ENCODE results near the gene NEO1.
A peak's percentile ranks its signal among the peaks of the same experiment; 100 is the strongest.

NEO1 gene

GRCh38 chr15:73273181-73274002, 221.1 kb downstream of the NEO1 start:
- no peak overlapping the region for H2AFZ ChIP-seq (ENCODE audit: low read length)
- H3K79me2 ChIP-seq (ENCODE audit: low read length): no peaks in the 10 kb centered on the region
- peak; percentile 53 for DNase-seq
- H3F3A ChIP-seq (ENCODE audit: insufficient read depth, low read length): no peaks in the 10 kb centered on the region
- no peaks in the 10 kb centered on the region for H3K36me3 ChIP-seq (replicated peaks; ENCODE audit: insufficient read depth, low read length)
- no peak overlapping the region for H3K4me3 ChIP-seq (ENCODE audit: low read length)
- no peak overlapping the region for H3K4me2 ChIP-seq (ENCODE audit: low read depth, low read length)
- TF ChIP-seq EZH2phosphoT487 (IDR thresholded peaks at IDR 0.05; ENCODE audit: low read length): no peak
- peak; percentile 82 for TF ChIP-seq CTCF (IDR thresholded peaks at IDR 0.05; ENCODE audit: low read length)
- no peak overlapping the region for H3K27ac ChIP-seq (ENCODE audit: low read length)
- H4K20me1 ChIP-seq (ENCODE audit: insufficient read depth, low read length): no peaks in the 10 kb centered on the region
- H3K9me3 ChIP-seq (replicated peaks; ENCODE audit: insufficient read depth, low read length): no peaks in the 10 kb centered on the region
- no peaks in the 10 kb centered on the region for H3K9me2 ChIP-seq (replicated peaks; ENCODE audit: insufficient read depth, low read length)
- no peaks in the 10 kb centered on the region for H3K4me1 ChIP-seq (ENCODE audit: low read length)
- no peaks in the 10 kb centered on the region for H3K27me3 ChIP-seq (replicated peaks; ENCODE audit: insufficient read depth, low read length)
- no peak overlapping the region for H3K9ac ChIP-seq (ENCODE audit: low read length)

- TF ChIP-seq EZH2 (optimal IDR thresholded peaks at IDR 0.05; ENCODE audit: low read depth, low read length) (no peak), CTCF (IDR thresholded peaks at IDR 0.05; ENCODE audit: low read length) (no peak), EZH2phosphoT487 (IDR thresholded peaks at IDR 0.05; ENCODE audit: low read length) (no peak)
- Histone ChIP-seq H3K4me3 (ENCODE audit: low read length) (no peak overlapping the region), H3K9me3 (replicated peaks; ENCODE audit: insufficient read depth, low read length) (no peaks in the 10 kb centered on the region), H3K27me3 (replicated peaks; ENCODE audit: insufficient read depth, low read length) (no peaks in the 10 kb centered on the region), H3K4me2 (ENCODE audit: low read depth, low read length) (no peak overlapping the region), H3K9ac (ENCODE audit: low read length) (no peak overlapping the region), H3K36me3 (replicated peaks; ENCODE audit: insufficient read depth, low read length) (no peaks in the 10 kb centered on the region), H3K79me2 (ENCODE audit: low read length) (no peaks in the 10 kb centered on the region), H4K20me1 (ENCODE audit: insufficient read depth, low read length) (no peaks in the 10 kb centered on the region), H3K4me1 (ENCODE audit: low read length) (no peaks in the 10 kb centered on the region), H2AFZ (ENCODE audit: low read length) (no peak overlapping the region), H3F3A (ENCODE audit: insufficient read depth, low read length) (no peaks in the 10 kb centered on the region), H3K9me2 (replicated peaks; ENCODE audit: insufficient read depth, low read length) (no peaks in the 10 kb centered on the region), H3K27ac (ENCODE audit: low read length) (no peak overlapping the region)
- DNase-seq: no peak
Measured at GRCh38 chr15:73275862-73276261, 223.6 kb downstream of the NEO1 start.

- H3K27me3 ChIP-seq (replicated peaks; ENCODE audit: insufficient read depth, low read length): no peaks in the 10 kb centered on the region
- H3K4me2 ChIP-seq (ENCODE audit: low read depth, low read length): no peak overlapping the region
- H3K27ac ChIP-seq (ENCODE audit: low read length): no peak overlapping the region
- no peak overlapping the region for H2AFZ ChIP-seq (ENCODE audit: low read length)
- no peaks in the 10 kb centered on the region for H3K79me2 ChIP-seq (ENCODE audit: low read length)
- DNase-seq: no peak
- H3K9me3 ChIP-seq (replicated peaks; ENCODE audit: insufficient read depth, low read length): no peaks in the 10 kb centered on the region
- peaks cover 8% of the 10 kb centered on the region; the same call in 1 of the 2 replicates for H3K4me1 ChIP-seq (ENCODE audit: low read length)
- TF ChIP-seq EZH2phosphoT487 (IDR thresholded peaks at IDR 0.05; ENCODE audit: low read length) (no peak), CTCF (IDR thresholded peaks at IDR 0.05; ENCODE audit: low read length) (no peak), EZH2 (optimal IDR thresholded peaks at IDR 0.05; ENCODE audit: low read depth, low read length) (no peak)
- no peaks in the 10 kb centered on the region for H4K20me1 ChIP-seq (ENCODE audit: insufficient read depth, low read length)
- H3K36me3 ChIP-seq (replicated peaks; ENCODE audit: insufficient read depth, low read length): no peaks in the 10 kb centered on the region
- H3F3A ChIP-seq (ENCODE audit: insufficient read depth, low read length): no peaks in the 10 kb centered on the region
- no peaks in the 10 kb centered on the region for H3K9me2 ChIP-seq (replicated peaks; ENCODE audit: insufficient read depth, low read length)
- no peak overlapping the region for H3K9ac ChIP-seq (ENCODE audit: low read length)
- no peak overlapping the region for H3K4me3 ChIP-seq (ENCODE audit: low read length)
Measured at GRCh38 chr15:73282567-73283365, 230.5 kb downstream of the NEO1 start.
